B cell (primary cell): ENCODE data around the gene KCNQ1OT1. TPM values are rescaled to one million over a fixed set of nuclear protein-coding genes. Genes with fewer than 3 reads are reported as not detected.

Source experiments
- ATAC-seq: fragments of 200-7000 bp; cut with Tn5 transposase; one replicate; pipeline ENCODE4 v1.10.0; 2021; ENCODE audit warnings: low read depth, mild to moderate bottlenecking, moderate number of reproducible peaks, moderate library complexity
- CTCF ChIA-PET: fragments of 350-600 bp; sonication (Branson Sonifier 250); formaldehyde crosslinking; loops from one replicate; lab custom pipeline; 2021; ENCODE audit warnings: antibody characterized with exemption, inconsistent platforms; lab: Charles Lee
- POLR2A ChIA-PET: fragments of 350-600 bp; sonication (Branson Sonifier 250); formaldehyde crosslinking; loops from one replicate; lab custom pipeline; 2021; ENCODE audit warnings: antibody characterized with exemption; lab: Charles Lee
- DNase-seq: peaks from one replicate; pipeline ENCODE4 v3.0.0; 2013
- H2AFZ ChIP-seq: 2 replicates; pipeline ENCODE4 v1.6.1; 2012; ENCODE audit warnings: mild to moderate bottlenecking, low read depth, low read length; ENCODE audit not compliant: insufficient read depth, poor library complexity, severe bottlenecking
- H3K27ac ChIP-seq, 2 donors: 1 replicate in 1 of 2; 2 replicates in 1 of 2; pipeline ENCODE4 v1.5.1; 2012 to 2013; ENCODE audit warnings: low read length in 2 of 2, mild to moderate bottlenecking in 2 of 2, moderate library complexity in 1 of 2
- H3K27me3 ChIP-seq, 4 experiments: fragments of 200-600 bp in 1 of 4; sonication (generic) in 1 of 4; replicated peaks in 1 of 4; 1 replicate in 2 of 4; 2 replicates in 2 of 4; pipeline versions ENCODE4 v1.6.1 to v1.7.0; 2013 to 2016; ENCODE audit warnings: low read length in 3 of 4, mild to moderate bottlenecking in 2 of 4, mixed read lengths in 1 of 4, moderate library complexity in 1 of 4; ENCODE audit not compliant: insufficient read depth in 4 of 4, control insufficient read depth in 3 of 4; ENCODE audit errors: control extremely low read depth in 1 of 4
- H3K36me3 ChIP-seq, 2 experiments: replicated peaks in 1 of 2; 1 replicate in 1 of 2; 2 replicates in 1 of 2; pipeline versions ENCODE4 v1.6.1 to v1.7.1; 2013; ENCODE audit warnings: low read length in 1 of 2; ENCODE audit not compliant: insufficient read depth in 2 of 2, control insufficient read depth in 1 of 2; ENCODE audit errors: control extremely low read depth in 1 of 2, extremely low read depth in 1 of 2
- H3K4me1 ChIP-seq, 2 donors: fragments of 200-600 bp in 1 of 2; sonication (generic) in 1 of 2; 1 replicate in 1 of 2; 2 replicates in 1 of 2; pipeline versions ENCODE4 v1.5.1 to v1.6.1; 2013 to 2017; ENCODE audit warnings: low read length in 2 of 2; ENCODE audit not compliant: control insufficient read depth in 2 of 2, insufficient read depth in 2 of 2
- H3K4me2 ChIP-seq: replicated peaks from 2 replicates; pipeline ENCODE3; 2012; ENCODE audit warnings: mild to moderate bottlenecking, low read depth, low read length; ENCODE audit not compliant: poor library complexity, severe bottlenecking
- H3K4me3 ChIP-seq, 5 experiments: fragments of 200-600 bp in 1 of 5; sonication (generic) in 1 of 5; 1 replicate in 3 of 5; 2 replicates in 2 of 5; pipeline versions ENCODE4 v1.5.1 to v1.7.0; 2011 to 2016; ENCODE audit warnings: low read length in 4 of 5, mild to moderate bottlenecking in 4 of 5, low read depth in 2 of 5, control low read depth in 1 of 5, moderate library complexity in 1 of 5; ENCODE audit not compliant: insufficient read depth in 1 of 5; ENCODE audit errors: control extremely low read depth in 1 of 5, extremely low read depth in 1 of 5
- H3K79me2 ChIP-seq: fragments of 200-600 bp; sonication (generic); one replicate; pipeline ENCODE4 v1.6.0; 2016; ENCODE audit warnings: low read length; ENCODE audit not compliant: control insufficient read depth, insufficient read depth
- H3K9ac ChIP-seq: fragments of 200-600 bp; sonication (generic); 2 replicates; pipeline ENCODE4 v1.6.1; 2017; ENCODE audit warnings: mild to moderate bottlenecking, low read length, moderate library complexity
- H3K9me3 ChIP-seq, 3 donors: one replicate each; pipeline versions ENCODE4 v1.6.1 to v1.7.1; 2013; ENCODE audit warnings: low read length in 2 of 3; ENCODE audit not compliant: control insufficient read depth in 2 of 3, insufficient read depth in 1 of 3; ENCODE audit errors: control extremely low read depth in 1 of 3
- H4K20me1 ChIP-seq: 2 replicates; pipeline ENCODE4 v1.6.0; 2012; ENCODE audit warnings: mild to moderate bottlenecking, low read length; ENCODE audit not compliant: insufficient read depth, control insufficient read depth, poor library complexity, severe bottlenecking
- H3K27ac Mint-ChIP-seq: one replicate; pipeline ENCODE4 v1.8.0; 2021; ENCODE audit warnings: mixed read lengths
- H3K27me3 Mint-ChIP-seq: one replicate; pipeline ENCODE4 v1.8.0; 2021; ENCODE audit warnings: mixed read lengths
- H3K4me1 Mint-ChIP-seq: one replicate; pipeline ENCODE4 v1.8.0; 2021; ENCODE audit warnings: mixed read lengths
- H3K4me3 Mint-ChIP-seq: one replicate; pipeline ENCODE4 v1.8.0; 2021; ENCODE audit warnings: mixed read lengths
- H3K9me3 Mint-ChIP-seq: one replicate; pipeline ENCODE4 v1.8.0; 2022; ENCODE audit warnings: mixed read lengths; ENCODE audit not compliant: insufficient read depth
- EZH2 ChIP-seq: IDR thresholded peaks from 2 replicates; pipeline ENCODE4 v1.6.1; 2012; ENCODE audit warnings: borderline replicate concordance, low read depth, mild to moderate bottlenecking, moderate library complexity, low read length; ENCODE audit not compliant: insufficient read depth, poor library complexity, severe bottlenecking
- WGBS: methylation state at CpG from one replicate; pipeline ENCODE4 v1.1.5; 2013; ENCODE audit warnings: missing lambda C conversion rate; ENCODE audit not compliant: insufficient coverage; 5-methylcytosine and 5-hydroxymethylcytosine counted together
- intact Hi-C: fragments of 100-400 bp; cut with micrococcal nuclease; formaldehyde crosslinking; loops from one replicate; pipeline ENCODE4 v1.10.0; 2022
- polyA plus RNA-seq: library from polyadenylated mRNA; depleted of rRNA; stranded (reverse); fragments of >200 nt; gene quantifications from 2 replicates; pipeline ENCODE4 v1.2.3, GENCODE V29; 2012
- total RNA-seq, 2 donors: library from RNA; stranded (reverse); fragments of 120-200 nt in 1 of 2; gene quantifications; 1 replicate in 1 of 2; 2 replicates in 1 of 2; pipeline versions ENCODE4 v1.2.3 to v1.2.4, GENCODE V29; 2013 to 2022
- TF ChIP-seq, protein P1 (sequence below): fragments of 200-600 bp; IDR thresholded peaks from one replicate; pipeline ENCODE4 v1.8.0; 2022; ENCODE audit warnings: antibody characterized with exemption, mild to moderate bottlenecking

Gene KCNQ1OT1
- total and polyA plus RNA-seq, 2 donors (not counting 1 experiment from before 2014, with no cell fraction given) = 0.03 to 0.89 TPM

DNA sequence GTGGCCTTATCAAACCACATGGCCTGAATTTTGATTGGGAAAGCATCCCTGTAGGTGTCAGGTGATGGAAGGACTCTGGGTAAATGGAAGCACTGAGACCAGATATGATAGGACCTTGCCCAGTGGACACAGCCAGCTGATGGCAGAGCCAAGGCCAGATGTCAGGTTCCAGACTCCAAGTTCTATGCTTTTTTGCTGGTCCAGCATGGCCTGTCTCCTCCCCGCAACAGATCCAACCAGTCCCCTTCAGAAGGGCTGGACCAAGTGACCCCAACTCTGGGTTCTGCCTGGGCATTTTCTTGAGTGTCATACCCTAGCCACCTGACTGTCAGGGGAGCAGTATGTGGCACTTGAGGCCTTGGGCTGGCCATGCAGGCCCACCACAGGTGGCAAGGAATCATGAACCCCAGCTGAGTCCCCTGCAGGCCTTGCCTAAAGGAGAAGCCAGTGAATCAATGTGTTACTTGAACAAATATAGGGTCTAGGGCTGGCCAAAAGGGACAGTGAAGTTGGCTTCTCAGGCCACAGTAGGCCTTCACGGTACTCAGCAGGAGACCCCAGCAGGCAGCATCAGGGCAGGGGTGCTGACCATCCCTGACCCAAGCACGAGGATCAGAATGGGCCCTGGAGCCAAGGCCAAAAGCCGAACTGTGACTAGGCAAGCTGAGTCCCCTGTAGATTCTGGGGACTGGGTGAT lies 27.1 kb downstream of the KCNQ1OT1 start:
- no peaks in the 10 kb centered on the region for H3K27me3 Mint-ChIP-seq
- ChIA-PET POLR2A (no interaction called here), CTCF (interaction anchor here (1.3 kb wide), 1 partner anchor 139 kb away, joined by 5 read pairs; no protein-coding TSS in a partner anchor)
- no peaks in the 10 kb centered on the region for H3K27me3 ChIP-seq
- no peak overlapping the region for H3K4me2 ChIP-seq
- H3K4me3 ChIP-seq = no peak overlapping the region
- intact Hi-C loops = no loop called here
- H3K79me2 ChIP-seq = no peaks in the 10 kb centered on the region
- peaks cover 0 to 6% (median 0%) of the 10 kb centered on the region in 3 donors for H3K9me3 ChIP-seq
- H3K36me3 ChIP-seq = peaks cover 0 to 9% of the 10 kb centered on the region in 2 experiments
- ATAC-seq (no peak), DNase-seq (no peak)
- H3K4me1 ChIP-seq = peaks cover 7 to 13% of the 10 kb centered on the region in 2 donors
- H3K9ac ChIP-seq = no peak overlapping the region
- H3K27ac ChIP-seq = no peak overlapping the region
- peaks cover 24% of the 10 kb centered on the region for H3K4me1 Mint-ChIP-seq
- H2AFZ ChIP-seq = no peak overlapping the region
- no peak for TF ChIP-seq EZH2
- TF ChIP-seq, protein P1, sequence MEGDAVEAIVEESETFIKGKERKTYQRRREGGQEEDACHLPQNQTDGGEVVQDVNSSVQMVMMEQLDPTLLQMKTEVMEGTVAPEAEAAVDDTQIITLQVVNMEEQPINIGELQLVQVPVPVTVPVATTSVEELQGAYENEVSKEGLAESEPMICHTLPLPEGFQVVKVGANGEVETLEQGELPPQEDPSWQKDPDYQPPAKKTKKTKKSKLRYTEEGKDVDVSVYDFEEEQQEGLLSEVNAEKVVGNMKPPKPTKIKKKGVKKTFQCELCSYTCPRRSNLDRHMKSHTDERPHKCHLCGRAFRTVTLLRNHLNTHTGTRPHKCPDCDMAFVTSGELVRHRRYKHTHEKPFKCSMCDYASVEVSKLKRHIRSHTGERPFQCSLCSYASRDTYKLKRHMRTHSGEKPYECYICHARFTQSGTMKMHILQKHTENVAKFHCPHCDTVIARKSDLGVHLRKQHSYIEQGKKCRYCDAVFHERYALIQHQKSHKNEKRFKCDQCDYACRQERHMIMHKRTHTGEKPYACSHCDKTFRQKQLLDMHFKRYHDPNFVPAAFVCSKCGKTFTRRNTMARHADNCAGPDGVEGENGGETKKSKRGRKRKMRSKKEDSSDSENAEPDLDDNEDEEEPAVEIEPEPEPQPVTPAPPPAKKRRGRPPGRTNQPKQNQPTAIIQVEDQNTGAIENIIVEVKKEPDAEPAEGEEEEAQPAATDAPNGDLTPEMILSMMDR = no peak
- no peak overlapping the region for H3K27ac Mint-ChIP-seq
- no peaks in the 10 kb centered on the region for H3K9me3 Mint-ChIP-seq
- H3K4me3 Mint-ChIP-seq = no peak overlapping the region
- 95% methylated on average over 3 of the region's 4 CpGs for WGBS
- H4K20me1 ChIP-seq = peaks cover 6% of the 10 kb centered on the region

DNA sequence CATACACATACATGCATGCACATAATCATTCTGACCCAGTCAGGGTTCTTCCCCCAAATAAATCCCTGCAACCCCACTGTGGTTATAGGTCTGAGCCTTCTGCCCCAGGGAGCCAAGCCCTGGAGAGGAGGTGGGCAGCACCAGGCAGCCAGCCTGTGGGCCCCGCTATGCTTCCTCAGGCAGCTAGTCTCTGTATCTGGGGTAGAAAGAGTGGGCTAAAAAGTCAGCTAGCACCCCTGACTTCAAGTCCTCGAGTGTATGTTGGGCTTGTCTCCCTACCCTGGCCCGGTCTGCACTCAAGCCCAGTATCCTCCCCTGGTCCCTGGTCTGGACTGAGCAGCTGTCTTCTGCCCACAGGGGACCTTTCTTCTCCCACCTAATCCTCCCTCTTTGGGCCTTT lies 28.0 kb downstream of the KCNQ1OT1 start:
- CTCF ChIA-PET = no interaction called here
- H3K4me3 Mint-ChIP-seq = no peak overlapping the region
- TF ChIP-seq, protein P1 = no peak
- no peak for TF ChIP-seq EZH2
- Histone ChIP-seq H3K27ac (no peak overlapping the region), H2AFZ (no peak overlapping the region), H3K79me2 (no peaks in the 10 kb centered on the region), H4K20me1 (peaks cover 6% of the 10 kb centered on the region), H3K4me1 (peaks cover 5 to 7% of the 10 kb centered on the region in 2 donors), H3K4me3 (no peak overlapping the region), H3K4me2 (no peak overlapping the region), H3K9ac (no peak overlapping the region), H3K36me3 (peaks cover 0 to 9% of the 10 kb centered on the region in 2 experiments), H3K27me3 (no peaks in the 10 kb centered on the region), H3K9me3 (peaks cover 0 to 6% (median 0%) of the 10 kb centered on the region in 3 donors)
- intact Hi-C loops = no loop called here
- H3K4me1 Mint-ChIP-seq = peaks cover 17% of the 10 kb centered on the region
- POLR2A ChIA-PET = no interaction called here
- H3K9me3 Mint-ChIP-seq = no peaks in the 10 kb centered on the region
- H3K27me3 Mint-ChIP-seq = no peaks in the 10 kb centered on the region
- no peak overlapping the region for H3K27ac Mint-ChIP-seq
- WGBS = 90% methylated on average over 3 of the region's 3 CpGs
- DNase-seq (no peak), ATAC-seq (no peak)
